GM12878 (cell line): ENCODE data around the gene SPTAN1. TPM values are rescaled to one million over a fixed set of nuclear protein-coding genes. Genes with fewer than 3 reads are reported as not detected.

Experiments used
- ATAC-seq: fragments of 200-7000 bp; cut with Tn5 transposase; 3 replicates; pipeline ENCODE4 v1.9.1; 2020; ENCODE audit warnings: mild to moderate bottlenecking, moderate library complexity
- BruUV-seq: library from RNA; stranded (reverse); fragments of 400-500 nt; replicated peaks from 2 replicates; lab custom pipeline; 2021; lab: Mats Ljungman, UMichigan
- CTCF ChIA-PET: fragments of 300-600 bp; sonication (Branson Sonifier 250); formaldehyde crosslinking; extraction: SDS; loops from one replicate; lab custom pipeline; 2021; ENCODE audit warnings: inconsistent platforms; lab: Yijun Ruan, JAX
- POLR2A ChIA-PET: fragments of 350-600 bp; formaldehyde crosslinking; extraction: SDS; loops from one replicate; lab custom pipeline; 2021; ENCODE audit warnings: inconsistent platforms; lab: Charles Lee
- RAD21 ChIA-PET: fragments of 300-600 bp; sonication (Branson Sonifier 250); formaldehyde crosslinking; loops from one replicate; lab custom pipeline; 2023; ENCODE audit warnings: antibody characterized with exemption; ENCODE audit not compliant: unreplicated experiment; lab: Charles Lee
- SMC1A ChIA-PET: fragments of 300-600 bp; sonication (Branson Sonifier 250); formaldehyde crosslinking; loops from one replicate; lab custom pipeline; 2023; ENCODE audit not compliant: unreplicated experiment, uncharacterized antibody; lab: Charles Lee
- DNase-seq: peaks from one replicate; pipeline ENCODE4 v3.0.0-alpha.2; 2011; ENCODE audit warnings: low read depth, low spot score
- FAIRE-seq: peaks from 3 replicates; lab custom pipeline; 2011; peaks lifted over from hg19 to GRCh38; lab: Jason Lieb, UNC
- H2AFZ ChIP-seq: 2 replicates; pipeline ENCODE4 v1.6.0; 2011; ENCODE audit warnings: low read depth, low read length, control low read depth; ENCODE audit not compliant: control insufficient read depth
- H3K27ac ChIP-seq: 2 replicates; pipeline ENCODE4 v1.5.1; 2011; ENCODE audit warnings: control low read depth; ENCODE audit not compliant: control insufficient read depth, insufficient read depth
- H3K27me3 ChIP-seq, 2 experiments: replicated peaks in 1 of 2; 2 replicates each; pipeline versions ENCODE4 v1.6.0 to v1.6.1; 2011; ENCODE audit warnings: low read length in 1 of 2; ENCODE audit not compliant: control insufficient read depth in 2 of 2, insufficient read depth in 2 of 2
- H3K36me3 ChIP-seq, 2 experiments: 2 replicates each; pipeline ENCODE4 v1.5.1; 2011; ENCODE audit warnings: low read length in 1 of 2; ENCODE audit not compliant: control insufficient read depth in 2 of 2, insufficient read depth in 2 of 2
- H3K4me1 ChIP-seq: 2 replicates; pipeline ENCODE4 v1.6.1; 2011; ENCODE audit warnings: mild to moderate bottlenecking, low read length, moderate library complexity, mixed read lengths; ENCODE audit not compliant: control insufficient read depth, insufficient read depth
- H3K4me2 ChIP-seq: 2 replicates; pipeline ENCODE4 v1.6.0; 2011; ENCODE audit warnings: control low read depth; ENCODE audit not compliant: control insufficient read depth, insufficient read depth
- H3K4me3 ChIP-seq: fragments of 200-600 bp; sonication (generic); 2 replicates; pipeline ENCODE4 v1.5.1; 2016
- H3K79me2 ChIP-seq: 2 replicates; pipeline ENCODE4 v1.6.0; 2011; ENCODE audit warnings: low read length; ENCODE audit not compliant: control insufficient read depth, insufficient read depth
- H3K9ac ChIP-seq: 2 replicates; pipeline ENCODE4 v1.8.0; 2011; ENCODE audit warnings: low read length, control low read depth, mixed read lengths; ENCODE audit not compliant: control insufficient read depth, insufficient read depth
- H3K9me3 ChIP-seq: replicated peaks from 3 replicates; pipeline ENCODE4 v1.5.1; 2011; ENCODE audit warnings: mild to moderate bottlenecking, low read length; ENCODE audit not compliant: control insufficient read depth, insufficient read depth
- H4K20me1 ChIP-seq: 2 replicates; pipeline ENCODE4 v1.6.0; 2011; ENCODE audit not compliant: control insufficient read depth, insufficient read depth
- CBFB ChIP-seq: IDR thresholded peaks from 2 replicates; pipeline ENCODE4 v1.6.1; 2016; ENCODE audit warnings: antibody characterized with exemption, low read depth
- DPF2 ChIP-seq: fragments of 450-650 bp; IDR thresholded peaks from 2 replicates; pipeline ENCODE4 v1.6.1; 2017; ENCODE audit warnings: mild to moderate bottlenecking
- ESRRA ChIP-seq: IDR thresholded peaks from 2 replicates; pipeline ENCODE4 v1.6.1; 2012; ENCODE audit warnings: mild to moderate bottlenecking, low read length, improper control_type of control experiment
- FOS ChIP-seq: IDR thresholded peaks from 3 replicates; pipeline ENCODE4 v1.6.1; 2011; ENCODE audit warnings: borderline replicate concordance; ENCODE audit not compliant: insufficient read length; ENCODE audit errors: extremely low read depth
- MTA2 ChIP-seq: fragments of 450-650 bp; IDR thresholded peaks from 2 replicates; pipeline ENCODE4 v1.6.1; 2016; ENCODE audit warnings: low read depth, mild to moderate bottlenecking, moderate library complexity
- NR2F1 ChIP-seq: fragments of 450-650 bp; conservative IDR thresholded peaks from 2 replicates; pipeline ENCODE4 v1.6.1; 2017; ENCODE audit warnings: mild to moderate bottlenecking
- WGBS: methylation state at CpG from one replicate; pipeline ENCODE4 v1.1.6; 2016; ENCODE audit warnings: low lambda C conversion rate; ENCODE audit not compliant: insufficient replicate concordance, insufficient coverage; ENCODE audit errors: missing lambda C conversion rate; 5-methylcytosine and 5-hydroxymethylcytosine counted together
- in situ Hi-C: fragments of 300-500 bp; cut with MboI; formaldehyde crosslinking; loops from 9 replicates; pipeline ENCODE4 v1.14.3; 2018; ENCODE audit warnings: mixed read lengths
- intact Hi-C: fragments of 100-400 bp; cut with micrococcal nuclease; formaldehyde crosslinking; loops from one replicate; pipeline ENCODE4 v1.14.2; 2022; ENCODE audit not compliant: unreplicated experiment
- polyA plus RNA-seq, 11 experiments: library from polyadenylated mRNA; depleted of rRNA in 4 of 11; unstranded in 6 of 11; stranded (reverse) in 5 of 11; fragments of >200 nt; fragmentation: Nextera tagmentation in 4 of 11; fragmentation: Illumina TruSeq in 1 of 11; extraction: Ambion mirVana in 4 of 11; extraction: Trizol in 1 of 11; gene quantifications; 1 replicate in 1 of 11; 2 replicates in 10 of 11; pipeline versions ENCODE4 v1.2.1 to v1.2.3, GENCODE V29; 2011 to 2016; ENCODE audit warnings: inconsistent platforms in 2 of 11, missing spikeins in 2 of 11, low read depth in 1 of 11
- total RNA-seq, 4 experiments: library from RNA; depleted of rRNA in 3 of 4; stranded (reverse); fragments of >200 nt in 3 of 4; fragmentation: Illumina TruSeq in 1 of 4; extraction: Trizol in 1 of 4; gene quantifications; 2 replicates each; pipeline versions ENCODE4 v1.2.1 to v1.2.3, GENCODE V29; 2013 to 2021
- TF ChIP-seq, protein P1 (sequence below): IDR thresholded peaks from 2 replicates; pipeline ENCODE4 v1.6.1; 2011; ENCODE audit warnings: borderline replicate concordance, low read depth, mild to moderate bottlenecking, moderate library complexity, low read length; ENCODE audit not compliant: insufficient read depth, poor library complexity, severe bottlenecking
- TF ChIP-seq, protein P2 (sequence below): IDR thresholded peaks from 2 replicates; pipeline ENCODE4 v1.6.1; 2012; ENCODE audit warnings: improper control_type of control experiment, low read depth, low read length; ENCODE audit not compliant: insufficient replicate concordance
- TF ChIP-seq, protein P3 (sequence below): fragments of 450-650 bp; IDR thresholded peaks from 2 replicates; pipeline ENCODE4 v1.6.1; 2017; ENCODE audit warnings: mild to moderate bottlenecking, moderate library complexity
- TF ChIP-seq, protein P4 (sequence below): fragments of 450-650 bp; IDR thresholded peaks from 2 replicates; pipeline ENCODE4 v1.6.1; 2017; ENCODE audit warnings: antibody characterized with exemption, mild to moderate bottlenecking, moderate library complexity

Gene SPTAN1
- total and polyA plus RNA-seq, 10 of the 15 experiments (the other 5 are each of a cell fraction or from before 2014, with no cell fraction given) = 18.7 to 156 (median 73.6) TPM

DNA sequence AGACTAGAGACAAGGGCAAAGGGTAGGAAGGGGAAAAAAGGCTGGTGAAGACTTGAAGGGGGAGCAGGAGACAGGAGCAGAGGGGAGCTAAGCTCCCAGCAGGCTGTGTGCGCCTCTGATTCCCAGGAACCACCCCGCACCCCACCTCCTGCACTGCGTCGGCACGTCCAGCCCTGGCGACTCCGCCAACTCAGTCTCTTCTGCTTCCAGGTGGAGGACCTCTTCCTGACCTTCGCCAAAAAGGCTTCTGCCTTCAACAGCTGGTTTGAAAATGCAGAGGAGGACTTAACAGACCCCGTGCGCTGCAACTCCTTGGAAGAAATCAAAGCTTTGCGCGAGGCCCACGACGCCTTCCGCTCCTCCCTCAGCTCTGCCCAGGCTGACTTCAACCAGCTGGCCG is 73.8 kb downstream of the SPTAN1 start:
- WGBS = 91% methylated on average over 16 of the region's 16 CpGs
- ChIA-PET RAD21 (interaction anchor here (0.5 kb wide), 1 partner anchor 183 kb away, joined by 3 read pairs; no protein-coding TSS in a partner anchor), CTCF (interaction anchor here (1.1 kb wide), 1 partner anchor 187 kb away, joined by 3 read pairs; no protein-coding TSS in a partner anchor), SMC1A (no interaction called here), POLR2A (no interaction called here)
- no peak overlapping the region for H2AFZ ChIP-seq
- H3K27me3 ChIP-seq = no peaks in the 10 kb centered on the region
- H3K79me2 ChIP-seq = no peaks in the 10 kb centered on the region
- intact Hi-C loops (no loop called here), in situ Hi-C loops (no loop called here)
- ATAC-seq (no peak), DNase-seq (no peak), FAIRE-seq (no peak)
- BruUV-seq = no TSS peak
- peaks cover 10 to 29% of the 10 kb centered on the region in 2 experiments; a peak in 3 of 4 replicates for H3K36me3 ChIP-seq
- H3K4me1 ChIP-seq = no peaks in the 10 kb centered on the region
- H3K27ac ChIP-seq = no peak overlapping the region
- no peak overlapping the region for H3K4me3 ChIP-seq
- H3K9me3 ChIP-seq = no peaks in the 10 kb centered on the region
- H4K20me1 ChIP-seq = no peaks in the 10 kb centered on the region; the same call in 1 of the 2 replicates
- H3K9ac ChIP-seq = no peak overlapping the region
- H3K4me2 ChIP-seq = no peak overlapping the region
- TF ChIP-seq CBFB = no peak
- TF ChIP-seq DPF2 = no peak
- no peak for TF ChIP-seq MTA2
- TF ChIP-seq NR2F1 = no peak
- TF ChIP-seq ESRRA = no peak
- TF ChIP-seq, protein P1, sequence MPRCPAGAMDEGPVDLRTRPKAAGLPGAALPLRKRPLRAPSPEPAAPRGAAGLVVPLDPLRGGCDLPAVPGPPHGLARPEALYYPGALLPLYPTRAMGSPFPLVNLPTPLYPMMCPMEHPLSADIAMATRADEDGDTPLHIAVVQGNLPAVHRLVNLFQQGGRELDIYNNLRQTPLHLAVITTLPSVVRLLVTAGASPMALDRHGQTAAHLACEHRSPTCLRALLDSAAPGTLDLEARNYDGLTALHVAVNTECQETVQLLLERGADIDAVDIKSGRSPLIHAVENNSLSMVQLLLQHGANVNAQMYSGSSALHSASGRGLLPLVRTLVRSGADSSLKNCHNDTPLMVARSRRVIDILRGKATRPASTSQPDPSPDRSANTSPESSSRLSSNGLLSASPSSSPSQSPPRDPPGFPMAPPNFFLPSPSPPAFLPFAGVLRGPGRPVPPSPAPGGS = no peak
- TF ChIP-seq, protein P2, sequence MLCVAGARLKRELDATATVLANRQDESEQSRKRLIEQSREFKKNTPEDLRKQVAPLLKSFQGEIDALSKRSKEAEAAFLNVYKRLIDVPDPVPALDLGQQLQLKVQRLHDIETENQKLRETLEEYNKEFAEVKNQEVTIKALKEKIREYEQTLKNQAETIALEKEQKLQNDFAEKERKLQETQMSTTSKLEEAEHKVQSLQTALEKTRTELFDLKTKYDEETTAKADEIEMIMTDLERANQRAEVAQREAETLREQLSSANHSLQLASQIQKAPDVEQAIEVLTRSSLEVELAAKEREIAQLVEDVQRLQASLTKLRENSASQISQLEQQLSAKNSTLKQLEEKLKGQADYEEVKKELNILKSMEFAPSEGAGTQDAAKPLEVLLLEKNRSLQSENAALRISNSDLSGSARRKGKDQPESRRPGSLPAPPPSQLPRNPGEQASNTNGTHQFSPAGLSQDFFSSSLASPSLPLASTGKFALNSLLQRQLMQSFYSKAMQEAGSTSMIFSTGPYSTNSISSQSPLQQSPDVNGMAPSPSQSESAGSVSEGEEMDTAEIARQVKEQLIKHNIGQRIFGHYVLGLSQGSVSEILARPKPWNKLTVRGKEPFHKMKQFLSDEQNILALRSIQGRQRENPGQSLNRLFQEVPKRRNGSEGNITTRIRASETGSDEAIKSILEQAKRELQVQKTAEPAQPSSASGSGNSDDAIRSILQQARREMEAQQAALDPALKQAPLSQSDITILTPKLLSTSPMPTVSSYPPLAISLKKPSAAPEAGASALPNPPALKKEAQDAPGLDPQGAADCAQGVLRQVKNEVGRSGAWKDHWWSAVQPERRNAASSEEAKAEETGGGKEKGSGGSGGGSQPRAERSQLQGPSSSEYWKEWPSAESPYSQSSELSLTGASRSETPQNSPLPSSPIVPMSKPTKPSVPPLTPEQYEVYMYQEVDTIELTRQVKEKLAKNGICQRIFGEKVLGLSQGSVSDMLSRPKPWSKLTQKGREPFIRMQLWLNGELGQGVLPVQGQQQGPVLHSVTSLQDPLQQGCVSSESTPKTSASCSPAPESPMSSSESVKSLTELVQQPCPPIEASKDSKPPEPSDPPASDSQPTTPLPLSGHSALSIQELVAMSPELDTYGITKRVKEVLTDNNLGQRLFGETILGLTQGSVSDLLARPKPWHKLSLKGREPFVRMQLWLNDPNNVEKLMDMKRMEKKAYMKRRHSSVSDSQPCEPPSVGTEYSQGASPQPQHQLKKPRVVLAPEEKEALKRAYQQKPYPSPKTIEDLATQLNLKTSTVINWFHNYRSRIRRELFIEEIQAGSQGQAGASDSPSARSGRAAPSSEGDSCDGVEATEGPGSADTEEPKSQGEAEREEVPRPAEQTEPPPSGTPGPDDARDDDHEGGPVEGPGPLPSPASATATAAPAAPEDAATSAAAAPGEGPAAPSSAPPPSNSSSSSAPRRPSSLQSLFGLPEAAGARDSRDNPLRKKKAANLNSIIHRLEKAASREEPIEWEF = no peak
- no peak for TF ChIP-seq FOS
- TF ChIP-seq, protein P3, sequence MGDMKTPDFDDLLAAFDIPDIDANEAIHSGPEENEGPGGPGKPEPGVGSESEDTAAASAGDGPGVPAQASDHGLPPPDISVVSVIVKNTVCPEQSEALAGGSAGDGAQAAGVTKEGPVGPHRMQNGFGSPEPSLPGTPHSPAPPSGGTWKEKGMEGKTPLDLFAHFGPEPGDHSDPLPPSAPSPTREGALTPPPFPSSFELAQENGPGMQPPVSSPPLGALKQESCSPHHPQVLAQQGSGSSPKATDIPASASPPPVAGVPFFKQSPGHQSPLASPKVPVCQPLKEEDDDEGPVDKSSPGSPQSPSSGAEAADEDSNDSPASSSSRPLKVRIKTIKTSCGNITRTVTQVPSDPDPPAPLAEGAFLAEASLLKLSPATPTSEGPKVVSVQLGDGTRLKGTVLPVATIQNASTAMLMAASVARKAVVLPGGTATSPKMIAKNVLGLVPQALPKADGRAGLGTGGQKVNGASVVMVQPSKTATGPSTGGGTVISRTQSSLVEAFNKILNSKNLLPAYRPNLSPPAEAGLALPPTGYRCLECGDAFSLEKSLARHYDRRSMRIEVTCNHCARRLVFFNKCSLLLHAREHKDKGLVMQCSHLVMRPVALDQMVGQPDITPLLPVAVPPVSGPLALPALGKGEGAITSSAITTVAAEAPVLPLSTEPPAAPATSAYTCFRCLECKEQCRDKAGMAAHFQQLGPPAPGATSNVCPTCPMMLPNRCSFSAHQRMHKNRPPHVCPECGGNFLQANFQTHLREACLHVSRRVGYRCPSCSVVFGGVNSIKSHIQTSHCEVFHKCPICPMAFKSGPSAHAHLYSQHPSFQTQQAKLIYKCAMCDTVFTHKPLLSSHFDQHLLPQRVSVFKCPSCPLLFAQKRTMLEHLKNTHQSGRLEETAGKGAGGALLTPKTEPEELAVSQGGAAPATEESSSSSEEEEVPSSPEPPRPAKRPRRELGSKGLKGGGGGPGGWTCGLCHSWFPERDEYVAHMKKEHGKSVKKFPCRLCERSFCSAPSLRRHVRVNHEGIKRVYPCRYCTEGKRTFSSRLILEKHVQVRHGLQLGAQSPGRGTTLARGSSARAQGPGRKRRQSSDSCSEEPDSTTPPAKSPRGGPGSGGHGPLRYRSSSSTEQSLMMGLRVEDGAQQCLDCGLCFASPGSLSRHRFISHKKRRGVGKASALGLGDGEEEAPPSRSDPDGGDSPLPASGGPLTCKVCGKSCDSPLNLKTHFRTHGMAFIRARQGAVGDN = no peak
- TF ChIP-seq, protein P4, sequence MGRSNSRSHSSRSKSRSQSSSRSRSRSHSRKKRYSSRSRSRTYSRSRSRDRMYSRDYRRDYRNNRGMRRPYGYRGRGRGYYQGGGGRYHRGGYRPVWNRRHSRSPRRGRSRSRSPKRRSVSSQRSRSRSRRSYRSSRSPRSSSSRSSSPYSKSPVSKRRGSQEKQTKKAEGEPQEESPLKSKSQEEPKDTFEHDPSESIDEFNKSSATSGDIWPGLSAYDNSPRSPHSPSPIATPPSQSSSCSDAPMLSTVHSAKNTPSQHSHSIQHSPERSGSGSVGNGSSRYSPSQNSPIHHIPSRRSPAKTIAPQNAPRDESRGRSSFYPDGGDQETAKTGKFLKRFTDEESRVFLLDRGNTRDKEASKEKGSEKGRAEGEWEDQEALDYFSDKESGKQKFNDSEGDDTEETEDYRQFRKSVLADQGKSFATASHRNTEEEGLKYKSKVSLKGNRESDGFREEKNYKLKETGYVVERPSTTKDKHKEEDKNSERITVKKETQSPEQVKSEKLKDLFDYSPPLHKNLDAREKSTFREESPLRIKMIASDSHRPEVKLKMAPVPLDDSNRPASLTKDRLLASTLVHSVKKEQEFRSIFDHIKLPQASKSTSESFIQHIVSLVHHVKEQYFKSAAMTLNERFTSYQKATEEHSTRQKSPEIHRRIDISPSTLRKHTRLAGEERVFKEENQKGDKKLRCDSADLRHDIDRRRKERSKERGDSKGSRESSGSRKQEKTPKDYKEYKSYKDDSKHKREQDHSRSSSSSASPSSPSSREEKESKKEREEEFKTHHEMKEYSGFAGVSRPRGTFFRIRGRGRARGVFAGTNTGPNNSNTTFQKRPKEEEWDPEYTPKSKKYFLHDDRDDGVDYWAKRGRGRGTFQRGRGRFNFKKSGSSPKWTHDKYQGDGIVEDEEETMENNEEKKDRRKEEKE = no peak
